ENCODE data around the gene TUBB2A. TPM values are rescaled to one million over a fixed set of nuclear protein-coding genes. Genes with fewer than 3 reads are reported as not detected.
A peak's percentile ranks its signal among the peaks of the same experiment; 100 is the strongest.
"Not testable (repeated sequence)": the region's sequence is repeated elsewhere in the genome, so short reads cannot be mapped to it uniquely, and the experiment has no call there.

TUBB2A gene
- total RNA-seq, 1 donor from 2014 or later, result 72.7 TPM

DNA sequence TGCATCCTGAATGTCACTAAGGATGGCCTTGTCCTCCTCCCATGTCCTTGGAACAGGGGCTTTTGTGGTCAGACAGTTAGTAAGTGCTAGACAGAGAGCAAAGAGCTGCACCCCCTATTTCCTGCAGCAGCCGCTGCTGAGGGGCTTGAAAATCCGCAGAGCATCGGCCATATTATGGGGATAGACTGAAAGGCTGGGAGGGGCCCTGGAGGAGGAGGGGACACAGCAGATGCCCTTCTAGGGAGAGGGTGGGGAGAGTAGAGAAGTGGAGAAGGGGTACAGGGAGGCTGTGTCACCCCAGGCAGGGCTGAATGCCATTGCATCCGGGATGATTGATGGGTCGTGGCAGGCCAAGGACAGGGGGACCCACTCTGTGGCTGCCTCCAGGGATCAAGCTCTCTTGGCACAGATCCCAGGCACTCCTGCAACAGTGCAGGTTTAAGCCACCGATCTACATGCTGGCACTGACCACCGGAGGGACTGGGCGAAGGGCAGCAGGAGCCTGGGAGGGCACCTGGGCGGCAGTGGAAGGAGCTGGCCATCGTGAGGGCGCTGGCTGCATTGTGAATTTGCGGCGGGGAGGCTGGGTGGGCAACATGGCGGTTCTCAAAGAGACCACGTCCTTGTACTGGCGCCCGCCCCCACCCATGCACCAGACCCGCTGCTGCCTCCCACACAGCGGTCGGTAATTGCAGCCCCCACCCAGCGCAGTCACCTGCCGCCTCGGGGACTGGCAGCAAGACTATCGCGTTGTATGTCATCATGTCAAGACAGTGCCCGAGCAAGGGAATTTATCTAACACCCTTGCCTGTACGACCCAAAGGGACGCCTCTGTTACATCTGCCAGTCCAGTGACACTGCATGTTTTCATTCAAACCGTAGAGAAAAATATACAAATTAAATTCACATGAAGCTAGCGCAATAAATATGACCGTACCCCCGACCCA, 887 bp downstream of the TUBB2A start:
- intact Hi-C loops (cut with DNase I); H3K9me3 ChIP-seq: not testable (repeated sequence)
- H3K27ac ChIP-seq, result peak overlapping the region; percentile 100

DNA sequence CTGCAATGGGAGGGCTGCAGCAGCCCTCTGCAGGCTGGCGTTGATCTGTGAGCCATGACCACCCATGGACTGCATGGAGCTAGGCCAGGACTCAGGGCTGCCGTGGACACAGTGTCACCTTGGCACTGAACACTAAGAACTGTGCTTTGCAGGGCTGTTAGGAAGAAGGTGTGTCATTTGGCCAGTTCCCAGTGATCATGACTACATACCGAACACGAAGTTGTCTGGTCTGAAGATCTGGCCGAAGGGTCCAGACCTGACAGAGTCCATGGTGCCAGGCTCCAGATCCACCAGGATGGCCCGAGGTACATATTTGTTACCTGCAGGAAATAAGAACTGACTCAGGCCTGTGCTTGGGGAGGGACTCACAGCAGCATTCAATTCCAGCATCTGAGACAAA, 1.9 kb downstream of the TUBB2A start:
- H3K36me3 ChIP-seq; intact Hi-C loops (cut with DNase I); H3K27me3 ChIP-seq; DNase-seq (ENCODE audit: extremely low spot score in 2 of 2); H3K4me3 ChIP-seq; H3K9me3 ChIP-seq; H3K27ac ChIP-seq: not testable (repeated sequence)
- peaks cover 37% of the 10 kb centered on the region for H3K4me1 ChIP-seq

More for the DNA sequence above, 887 bp downstream of the TUBB2A start:
- not testable (repeated sequence) for H3K27me3 ChIP-seq; H3K36me3 ChIP-seq; DNase-seq (ENCODE audit: extremely low spot score in 2 of 2)
- Histone ChIP-seq H3K4me1 (peaks cover 42% of the 10 kb centered on the region), H3K4me3 (peak overlapping the region; percentile 91 to 99)
- TF ChIP-seq POLR2AphosphoS5 (IDR thresholded peaks at IDR 0.05; ENCODE audit: insufficient read depth in 1 of 2, low read depth in 1 of 2), result peak in 1 of 2 donors; percentile 10

DNA sequence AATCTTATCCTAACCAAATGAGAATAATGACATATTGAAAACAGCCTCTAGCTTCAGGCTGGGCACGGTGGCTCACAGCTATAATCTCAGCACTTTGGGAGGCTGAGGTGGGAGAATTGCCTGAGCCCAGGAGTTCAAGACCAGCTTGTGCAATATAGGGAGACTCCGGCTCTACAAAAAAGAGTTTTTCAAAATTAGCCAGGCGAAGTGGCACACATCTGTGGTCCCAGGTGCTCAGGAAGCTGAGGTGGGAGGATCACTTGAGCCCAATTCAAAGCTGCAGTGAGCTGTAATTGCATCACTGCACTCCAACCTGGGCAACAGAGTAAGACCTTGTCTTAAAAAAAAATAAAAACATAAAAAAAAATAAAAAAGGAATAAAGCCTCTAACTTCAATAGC, 4.7 kb downstream of the TUBB2A start:
- Histone ChIP-seq H3K9me3 (no peaks in the 10 kb centered on the region), H3K4me1 (peaks cover 17% of the 10 kb centered on the region), H3K27ac (no peak overlapping the region), H3K27me3 (no peaks in the 10 kb centered on the region), H3K36me3 (peaks cover 0 to 7% of the 10 kb centered on the region in 2 donors), H3K4me3 (no peak overlapping the region)
- DNase-seq (ENCODE audit: extremely low spot score in 2 of 2), result no peak
- TF ChIP-seq, protein P1, sequence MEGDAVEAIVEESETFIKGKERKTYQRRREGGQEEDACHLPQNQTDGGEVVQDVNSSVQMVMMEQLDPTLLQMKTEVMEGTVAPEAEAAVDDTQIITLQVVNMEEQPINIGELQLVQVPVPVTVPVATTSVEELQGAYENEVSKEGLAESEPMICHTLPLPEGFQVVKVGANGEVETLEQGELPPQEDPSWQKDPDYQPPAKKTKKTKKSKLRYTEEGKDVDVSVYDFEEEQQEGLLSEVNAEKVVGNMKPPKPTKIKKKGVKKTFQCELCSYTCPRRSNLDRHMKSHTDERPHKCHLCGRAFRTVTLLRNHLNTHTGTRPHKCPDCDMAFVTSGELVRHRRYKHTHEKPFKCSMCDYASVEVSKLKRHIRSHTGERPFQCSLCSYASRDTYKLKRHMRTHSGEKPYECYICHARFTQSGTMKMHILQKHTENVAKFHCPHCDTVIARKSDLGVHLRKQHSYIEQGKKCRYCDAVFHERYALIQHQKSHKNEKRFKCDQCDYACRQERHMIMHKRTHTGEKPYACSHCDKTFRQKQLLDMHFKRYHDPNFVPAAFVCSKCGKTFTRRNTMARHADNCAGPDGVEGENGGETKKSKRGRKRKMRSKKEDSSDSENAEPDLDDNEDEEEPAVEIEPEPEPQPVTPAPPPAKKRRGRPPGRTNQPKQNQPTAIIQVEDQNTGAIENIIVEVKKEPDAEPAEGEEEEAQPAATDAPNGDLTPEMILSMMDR (IDR thresholded peaks at IDR 0.05), result no peak
- no peak for TF ChIP-seq POLR2AphosphoS5 (IDR thresholded peaks at IDR 0.05; ENCODE audit: insufficient read depth in 1 of 2, low read depth in 1 of 2)
- no peak for TF ChIP-seq POLR2A (IDR thresholded peaks at IDR 0.05)
- intact Hi-C loops (cut with DNase I), result no loop called here

DNA sequence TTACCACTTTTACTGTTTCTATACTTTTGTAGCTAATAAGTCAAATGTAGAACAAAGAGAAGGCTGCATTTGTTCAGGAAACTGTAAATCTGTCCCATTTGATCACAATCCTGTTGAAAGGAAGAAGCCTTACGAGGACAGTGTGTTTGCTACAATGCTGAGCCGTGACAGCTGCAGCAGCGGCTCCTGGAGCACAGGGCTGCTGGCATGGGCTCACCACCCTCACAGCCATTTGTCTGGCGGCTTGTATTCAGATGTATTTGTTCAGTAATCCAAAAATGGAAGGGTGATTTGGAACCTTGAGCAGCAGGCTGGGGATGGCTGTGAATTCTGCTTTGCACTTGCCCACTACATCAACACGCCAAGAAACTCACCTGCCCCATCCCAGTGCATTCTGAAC, 5.7 kb downstream of the TUBB2A start:
- no peaks in the 10 kb centered on the region for H3K9me3 ChIP-seq
- H3K27ac ChIP-seq, result no peak overlapping the region

DNA sequence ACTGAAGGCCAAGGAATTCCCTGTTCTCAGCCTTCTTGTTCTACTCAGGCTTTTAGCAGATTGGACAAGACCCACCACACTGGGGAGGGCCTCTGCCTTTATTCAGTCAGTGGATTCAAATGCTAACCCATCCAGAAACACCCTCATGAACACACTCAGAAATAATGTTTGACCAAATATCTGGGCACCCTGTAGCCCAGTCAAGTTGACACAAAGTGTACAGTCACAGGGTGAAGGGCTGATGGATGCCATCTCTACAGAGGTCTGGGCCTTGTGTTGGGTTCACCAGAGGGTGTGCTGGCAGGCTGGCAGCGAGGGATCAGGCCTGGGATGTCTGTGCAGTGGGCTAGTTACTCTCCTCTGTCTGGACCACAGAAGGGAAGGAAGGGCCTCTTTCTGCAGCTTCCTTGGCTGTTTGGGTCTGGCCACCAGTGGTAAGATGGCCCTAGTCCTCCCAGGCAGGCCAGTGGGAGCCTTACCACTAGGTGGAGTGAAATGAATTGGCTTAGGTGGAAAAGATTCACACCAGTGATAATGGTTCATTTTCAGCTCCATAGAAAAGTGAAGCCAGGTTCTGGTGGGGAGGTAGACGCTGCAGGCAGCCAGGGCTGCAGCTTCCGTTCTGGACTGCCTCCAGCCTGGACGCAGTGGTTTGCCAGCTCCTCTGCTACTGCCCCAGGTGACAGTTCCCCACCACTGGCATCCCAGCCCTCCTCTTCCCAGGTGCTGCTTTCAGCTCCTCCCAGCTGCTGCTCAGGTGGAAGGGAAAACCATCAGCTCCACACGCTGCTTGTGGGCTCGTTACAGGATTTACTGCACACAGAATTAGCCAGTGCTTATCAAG, 9.2 kb downstream of the TUBB2A start:
- Histone ChIP-seq H3K27ac (no peak overlapping the region), H3K36me3 (peaks cover 0 to 9% of the 10 kb centered on the region in 2 donors), H3K4me3 (no peak overlapping the region), H3K4me1 (no peaks in the 10 kb centered on the region), H3K9me3 (no peaks in the 10 kb centered on the region), H3K27me3 (no peaks in the 10 kb centered on the region)
- no peak for DNase-seq (ENCODE audit: extremely low spot score in 2 of 2)
- no peak for TF ChIP-seq POLR2A (IDR thresholded peaks at IDR 0.05)
- TF ChIP-seq, protein P1 (IDR thresholded peaks at IDR 0.05), result no peak
- TF ChIP-seq POLR2AphosphoS5 (IDR thresholded peaks at IDR 0.05; ENCODE audit: insufficient read depth in 1 of 2, low read depth in 1 of 2), result no peak
- intact Hi-C loops (cut with DNase I), result no loop called here

More for the DNA sequence above, 5.7 kb downstream of the TUBB2A start:
- no peaks in the 10 kb centered on the region for H3K27me3 ChIP-seq
- H3K4me3 ChIP-seq, result no peak overlapping the region
- TF ChIP-seq POLR2AphosphoS5 (IDR thresholded peaks at IDR 0.05; ENCODE audit: insufficient read depth in 1 of 2, low read depth in 1 of 2), result no peak
- no peak for TF ChIP-seq POLR2A (IDR thresholded peaks at IDR 0.05)
- TF ChIP-seq, protein P1 (IDR thresholded peaks at IDR 0.05), result no peak
- peaks cover 0 to 7% of the 10 kb centered on the region in 2 donors for H3K36me3 ChIP-seq
- H3K4me1 ChIP-seq, result peaks cover 13% of the 10 kb centered on the region
- intact Hi-C loops (cut with DNase I), result no loop called here
- DNase-seq (ENCODE audit: extremely low spot score in 2 of 2), result no peak
